DMS153 treated with DMSO at 0.1 percent for 48 hours (cell line): ENCODE results near the gene MFRP.
"Not testable (repeated sequence)": the region's sequence is repeated elsewhere in the genome, so short reads cannot be mapped to it uniquely, and the experiment has no call there.

Source experiments
- DNase-seq: peaks from one replicate; lab custom pipeline; 2025; ENCODE audit not compliant: unreplicated experiment; lab: John Stamatoyannopoulos, UW

The MFRP gene

GRCh38 chr11:119346605-119347004, at the start of gene MFRP:
Gene MFRP (minus strand): TSS chr11:119346705. CDS start chr11:119346513, 192 bp downstream.
- no peak for DNase-seq

- DNase-seq, result no peak
These were observed 44.8 kb upstream of the MFRP start for GRCh38 chr11:119391275-119391674.

- no peak for DNase-seq
These were observed 43.2 kb upstream of the MFRP start for GRCh38 chr11:119389611-119390254.

GRCh38 chr11:119388103-119388502, 41.6 kb upstream of the MFRP start:
- DNase-seq, result no peak

- DNase-seq, result no peak
These were observed 37.8 kb upstream of the MFRP start for GRCh38 chr11:119384332-119384731.

GRCh38 chr11:119382513-119382912, 36.0 kb upstream of the MFRP start:
- not testable (repeated sequence) for DNase-seq

GRCh38 chr11:119382101-119382500, 35.6 kb upstream of the MFRP start:
- DNase-seq, result no peak

- peak; percentile 94 for DNase-seq
These were observed 34.9 kb upstream of the MFRP start, which contains the start of gene USP2 for GRCh38 chr11:119381181-119381988. Gene USP2 (minus strand): TSS chr11:119381690. CDS start chr11:119373480, 8,210 bp downstream.

- DNase-seq, result no peak
These were observed 34.3 kb upstream of the MFRP start for GRCh38 chr11:119380827-119381180.

GRCh38 chr11:119380160-119380826, 33.8 kb upstream of the MFRP start:
- DNase-seq, result no peak

GRCh38 chr11:119378851-119379465, 32.5 kb upstream of the MFRP start:
- no peak for DNase-seq

- no peak for DNase-seq
These were observed 31.6 kb upstream of the MFRP start for GRCh38 chr11:119377961-119378667.

- no peak for DNase-seq
These were observed 30.8 kb upstream of the MFRP start for GRCh38 chr11:119377112-119377901.

- peak; percentile 53 for DNase-seq
These were observed 29.8 kb upstream of the MFRP start for GRCh38 chr11:119376197-119376847.

- no peak for DNase-seq
These were observed 29.1 kb upstream of the MFRP start for GRCh38 chr11:119375337-119376196.

GRCh38 chr11:119374632-119375336, 28.3 kb upstream of the MFRP start:
- DNase-seq, result no peak

GRCh38 chr11:119373921-119374631, 27.6 kb upstream of the MFRP start:
- peak; percentile 86 for DNase-seq
